K562 (cell line): ENCODE measurements around the gene CD151. TPM values are rescaled to one million over a fixed set of nuclear protein-coding genes. Genes with fewer than 3 reads are reported as not detected.

ENCODE experiments used
- ESRRB ChIP-seq: fragments of 250-450 bp; sonication (Bioruptor Pico); IDR thresholded peaks from 2 replicates; pipeline ENCODE4 v1.5.0; 2020; ENCODE audit warnings: mild to moderate bottlenecking, moderate library complexity, borderline replicate concordance
- GABPA ChIP-seq: fragments of 200-800 bp; sonication (Bioruptor generic); conservative IDR thresholded peaks from 2 replicates; pipeline ENCODE4 v1.6.1; 2016; ENCODE audit warnings: low read depth, missing genetic modification characterization, missing compliant biosample characterization
- KDM5B ChIP-seq: fragments of 200-600 bp; sonication (generic); IDR thresholded peaks from 2 replicates; pipeline ENCODE4 v1.6.1; 2012; ENCODE audit warnings: low read depth, mild to moderate bottlenecking, moderate library complexity, low read length, control low read depth, inconsistent platforms; ENCODE audit not compliant: insufficient replicate concordance
- RBBP5 ChIP-seq: fragments of 200-600 bp; sonication (generic); IDR thresholded peaks from 2 replicates; pipeline ENCODE4 v1.6.1; 2012; ENCODE audit warnings: borderline replicate concordance, mild to moderate bottlenecking, low read length, control low read depth, inconsistent platforms; ENCODE audit not compliant: insufficient read depth, poor library complexity, severe bottlenecking
- ZNF780A ChIP-seq: fragments of 250-450 bp; sonication (Bioruptor Pico); IDR thresholded peaks from 2 replicates; pipeline ENCODE4 v1.5.0; 2021; ENCODE audit warnings: mild to moderate bottlenecking
- polyA plus RNA-seq, 8 experiments: library from polyadenylated mRNA; depleted of rRNA in 4 of 8; stranded (reverse) in 5 of 8; unstranded in 3 of 8; fragments of >200 nt; fragmentation: Nextera tagmentation in 2 of 8; fragmentation: Illumina TruSeq in 1 of 8; extraction: Ambion mirVana in 2 of 8; extraction: Trizol in 1 of 8; gene quantifications; 2 replicates each; pipeline versions ENCODE4 v1.2.1 to v1.2.3, GENCODE V29; 2011 to 2014; ENCODE audit warnings: inconsistent platforms in 1 of 8, missing spikeins in 1 of 8
- total RNA-seq, 7 experiments: library from RNA; depleted of rRNA in 6 of 7; stranded (reverse); fragments of >200 nt in 6 of 7; fragmentation: Illumina TruSeq in 2 of 7; extraction: Trizol in 2 of 7; gene quantifications; 2 replicates each; pipeline versions ENCODE4 v1.2.1 to v1.2.3, GENCODE V29; 2011 to 2021; ENCODE audit warnings: low replicate concordance in 1 of 7
- TF ChIP-seq, protein P1 (sequence below), 2 experiments: fragments of 450-650 bp; conservative IDR thresholded peaks; 2 replicates each; pipeline ENCODE4 v1.6.1; 2017; ENCODE audit warnings: mild to moderate bottlenecking in 2 of 2, moderate library complexity in 2 of 2
- TF ChIP-seq, protein P2 (sequence below): fragments of 450-650 bp; IDR thresholded peaks from 2 replicates; pipeline ENCODE4 v1.6.1; 2018; ENCODE audit not compliant: partially characterized antibody
- TF ChIP-seq, protein P3 (sequence below): sonication (generic); formaldehyde crosslinking; IDR thresholded peaks from 2 replicates; pipeline ENCODE4 v1.8.1; 2023; ENCODE audit warnings: missing genetic modification reagents, mild to moderate bottlenecking, borderline replicate concordance
- TF ChIP-seq, protein P4 (sequence below): sonication (generic); formaldehyde crosslinking; IDR thresholded peaks from 2 replicates; pipeline ENCODE4 v1.8.1; 2023; ENCODE audit warnings: mild to moderate bottlenecking, missing genetic modification reagents
- TF ChIP-seq, protein P5 (sequence below): fragments of 450-650 bp; formaldehyde crosslinking; IDR thresholded peaks from 2 replicates; pipeline ENCODE4 v1.4.0; 2022; ENCODE audit warnings: missing genetic modification characterization

Gene CD151
- total and polyA plus RNA-seq, 9 of the 15 experiments (the other 6 are each of a cell fraction or from before 2014, with no cell fraction given), result 2.3 to 187 (median 140) TPM

DNA sequence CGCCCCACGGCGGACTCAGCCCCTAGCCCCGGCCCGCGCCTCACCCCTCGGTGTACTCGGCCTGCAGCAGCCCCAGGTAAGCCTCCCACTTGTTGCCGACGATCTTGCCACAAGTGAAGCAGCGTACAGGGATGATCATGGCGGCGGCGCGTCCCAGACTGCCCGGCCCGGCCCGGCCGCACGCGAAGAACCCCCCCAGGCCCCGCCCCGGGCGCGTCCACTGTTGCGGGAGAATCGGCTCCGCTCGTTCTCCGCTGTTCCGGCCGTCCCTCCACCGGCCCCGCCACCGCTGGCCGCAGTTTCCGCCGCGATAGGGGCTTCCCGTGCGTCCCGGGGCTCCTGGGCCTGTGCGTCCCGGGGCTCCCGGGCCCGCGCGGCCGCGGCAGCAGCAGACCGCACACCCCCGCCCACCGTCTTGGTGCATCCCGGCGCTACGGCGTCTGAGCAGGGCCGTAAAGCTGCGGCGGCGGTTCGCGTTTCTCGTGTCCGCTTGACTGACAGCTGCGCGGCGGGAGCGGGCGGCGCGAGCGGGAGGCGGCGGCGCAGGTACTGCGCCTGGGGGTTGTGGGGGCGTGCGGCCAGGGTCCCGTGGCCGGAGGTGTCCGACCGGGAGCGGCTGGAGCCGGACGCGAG lies 9.7 kb downstream of the CD151 start, which contains the start of the genes POLR2L and TSPAN4 (continued):
- TF ChIP-seq GABPA (tag), result peak; percentile 48; the same call in 1 of the 2 replicates
- peak; percentile 81 for TF ChIP-seq RBBP5
- peak; percentile 99 for TF ChIP-seq KDM5B
- no peak for TF ChIP-seq ZNF780A
- TF ChIP-seq, protein P1, sequence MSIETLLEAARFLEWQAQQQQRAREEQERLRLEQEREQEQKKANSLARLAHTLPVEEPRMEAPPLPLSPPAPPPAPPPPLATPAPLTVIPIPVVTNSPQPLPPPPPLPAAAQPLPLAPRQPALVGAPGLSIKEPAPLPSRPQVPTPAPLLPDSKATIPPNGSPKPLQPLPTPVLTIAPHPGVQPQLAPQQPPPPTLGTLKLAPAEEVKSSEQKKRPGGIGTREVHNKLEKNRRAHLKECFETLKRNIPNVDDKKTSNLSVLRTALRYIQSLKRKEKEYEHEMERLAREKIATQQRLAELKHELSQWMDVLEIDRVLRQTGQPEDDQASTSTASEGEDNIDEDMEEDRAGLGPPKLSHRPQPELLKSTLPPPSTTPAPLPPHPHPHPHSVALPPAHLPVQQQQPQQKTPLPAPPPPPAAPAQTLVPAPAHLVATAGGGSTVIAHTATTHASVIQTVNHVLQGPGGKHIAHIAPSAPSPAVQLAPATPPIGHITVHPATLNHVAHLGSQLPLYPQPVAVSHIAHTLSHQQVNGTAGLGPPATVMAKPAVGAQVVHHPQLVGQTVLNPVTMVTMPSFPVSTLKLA (conservative IDR thresholded peaks at IDR 0.05), result peak; percentile 59 to 87
- TF ChIP-seq, protein P2, sequence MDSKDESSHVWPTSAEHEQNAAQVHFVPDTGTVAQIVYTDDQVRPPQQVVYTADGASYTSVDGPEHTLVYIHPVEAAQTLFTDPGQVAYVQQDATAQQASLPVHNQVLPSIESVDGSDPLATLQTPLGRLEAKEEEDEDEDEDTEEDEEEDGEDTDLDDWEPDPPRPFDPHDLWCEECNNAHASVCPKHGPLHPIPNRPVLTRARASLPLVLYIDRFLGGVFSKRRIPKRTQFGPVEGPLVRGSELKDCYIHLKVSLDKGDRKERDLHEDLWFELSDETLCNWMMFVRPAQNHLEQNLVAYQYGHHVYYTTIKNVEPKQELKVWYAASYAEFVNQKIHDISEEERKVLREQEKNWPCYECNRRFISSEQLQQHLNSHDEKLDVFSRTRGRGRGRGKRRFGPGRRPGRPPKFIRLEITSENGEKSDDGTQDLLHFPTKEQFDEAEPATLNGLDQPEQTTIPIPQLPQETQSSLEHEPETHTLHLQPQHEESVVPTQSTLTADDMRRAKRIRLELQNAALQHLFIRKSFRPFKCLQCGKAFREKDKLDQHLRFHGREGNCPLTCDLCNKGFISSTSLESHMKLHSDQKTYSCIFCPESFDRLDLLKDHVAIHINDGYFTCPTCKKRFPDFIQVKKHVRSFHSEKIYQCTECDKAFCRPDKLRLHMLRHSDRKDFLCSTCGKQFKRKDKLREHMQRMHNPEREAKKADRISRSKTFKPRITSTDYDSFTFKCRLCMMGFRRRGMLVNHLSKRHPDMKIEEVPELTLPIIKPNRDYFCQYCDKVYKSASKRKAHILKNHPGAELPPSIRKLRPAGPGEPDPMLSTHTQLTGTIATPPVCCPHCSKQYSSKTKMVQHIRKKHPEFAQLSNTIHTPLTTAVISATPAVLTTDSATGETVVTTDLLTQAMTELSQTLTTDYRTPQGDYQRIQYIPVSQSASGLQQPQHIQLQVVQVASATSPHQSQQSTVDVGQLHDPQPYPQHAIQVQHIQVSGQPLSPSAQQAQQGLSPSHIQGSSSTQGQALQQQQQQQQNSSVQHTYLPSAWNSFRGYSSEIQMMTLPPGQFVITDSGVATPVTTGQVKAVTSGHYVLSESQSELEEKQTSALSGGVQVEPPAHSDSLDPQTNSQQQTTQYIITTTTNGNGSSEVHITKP, result peak; percentile 99
- TF ChIP-seq, protein P3, sequence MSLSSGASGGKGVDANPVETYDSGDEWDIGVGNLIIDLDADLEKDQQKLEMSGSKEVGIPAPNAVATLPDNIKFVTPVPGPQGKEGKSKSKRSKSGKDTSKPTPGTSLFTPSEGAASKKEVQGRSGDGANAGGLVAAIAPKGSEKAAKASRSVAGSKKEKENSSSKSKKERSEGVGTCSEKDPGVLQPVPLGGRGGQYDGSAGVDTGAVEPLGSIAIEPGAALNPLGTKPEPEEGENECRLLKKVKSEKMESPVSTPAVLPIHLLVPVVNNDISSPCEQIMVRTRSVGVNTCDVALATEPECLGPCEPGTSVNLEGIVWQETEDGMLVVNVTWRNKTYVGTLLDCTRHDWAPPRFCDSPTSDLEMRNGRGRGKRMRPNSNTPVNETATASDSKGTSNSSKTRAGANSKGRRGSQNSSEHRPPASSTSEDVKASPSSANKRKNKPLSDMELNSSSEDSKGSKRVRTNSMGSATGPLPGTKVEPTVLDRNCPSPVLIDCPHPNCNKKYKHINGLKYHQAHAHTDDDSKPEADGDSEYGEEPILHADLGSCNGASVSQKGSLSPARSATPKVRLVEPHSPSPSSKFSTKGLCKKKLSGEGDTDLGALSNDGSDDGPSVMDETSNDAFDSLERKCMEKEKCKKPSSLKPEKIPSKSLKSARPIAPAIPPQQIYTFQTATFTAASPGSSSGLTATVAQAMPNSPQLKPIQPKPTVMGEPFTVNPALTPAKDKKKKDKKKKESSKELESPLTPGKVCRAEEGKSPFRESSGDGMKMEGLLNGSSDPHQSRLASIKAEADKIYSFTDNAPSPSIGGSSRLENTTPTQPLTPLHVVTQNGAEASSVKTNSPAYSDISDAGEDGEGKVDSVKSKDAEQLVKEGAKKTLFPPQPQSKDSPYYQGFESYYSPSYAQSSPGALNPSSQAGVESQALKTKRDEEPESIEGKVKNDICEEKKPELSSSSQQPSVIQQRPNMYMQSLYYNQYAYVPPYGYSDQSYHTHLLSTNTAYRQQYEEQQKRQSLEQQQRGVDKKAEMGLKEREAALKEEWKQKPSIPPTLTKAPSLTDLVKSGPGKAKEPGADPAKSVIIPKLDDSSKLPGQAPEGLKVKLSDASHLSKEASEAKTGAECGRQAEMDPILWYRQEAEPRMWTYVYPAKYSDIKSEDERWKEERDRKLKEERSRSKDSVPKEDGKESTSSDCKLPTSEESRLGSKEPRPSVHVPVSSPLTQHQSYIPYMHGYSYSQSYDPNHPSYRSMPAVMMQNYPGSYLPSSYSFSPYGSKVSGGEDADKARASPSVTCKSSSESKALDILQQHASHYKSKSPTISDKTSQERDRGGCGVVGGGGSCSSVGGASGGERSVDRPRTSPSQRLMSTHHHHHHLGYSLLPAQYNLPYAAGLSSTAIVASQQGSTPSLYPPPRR (CRISPR knock-in tag), result peak; percentile 77; the same call in 1 of the 2 replicates
- TF ChIP-seq, protein P4, sequence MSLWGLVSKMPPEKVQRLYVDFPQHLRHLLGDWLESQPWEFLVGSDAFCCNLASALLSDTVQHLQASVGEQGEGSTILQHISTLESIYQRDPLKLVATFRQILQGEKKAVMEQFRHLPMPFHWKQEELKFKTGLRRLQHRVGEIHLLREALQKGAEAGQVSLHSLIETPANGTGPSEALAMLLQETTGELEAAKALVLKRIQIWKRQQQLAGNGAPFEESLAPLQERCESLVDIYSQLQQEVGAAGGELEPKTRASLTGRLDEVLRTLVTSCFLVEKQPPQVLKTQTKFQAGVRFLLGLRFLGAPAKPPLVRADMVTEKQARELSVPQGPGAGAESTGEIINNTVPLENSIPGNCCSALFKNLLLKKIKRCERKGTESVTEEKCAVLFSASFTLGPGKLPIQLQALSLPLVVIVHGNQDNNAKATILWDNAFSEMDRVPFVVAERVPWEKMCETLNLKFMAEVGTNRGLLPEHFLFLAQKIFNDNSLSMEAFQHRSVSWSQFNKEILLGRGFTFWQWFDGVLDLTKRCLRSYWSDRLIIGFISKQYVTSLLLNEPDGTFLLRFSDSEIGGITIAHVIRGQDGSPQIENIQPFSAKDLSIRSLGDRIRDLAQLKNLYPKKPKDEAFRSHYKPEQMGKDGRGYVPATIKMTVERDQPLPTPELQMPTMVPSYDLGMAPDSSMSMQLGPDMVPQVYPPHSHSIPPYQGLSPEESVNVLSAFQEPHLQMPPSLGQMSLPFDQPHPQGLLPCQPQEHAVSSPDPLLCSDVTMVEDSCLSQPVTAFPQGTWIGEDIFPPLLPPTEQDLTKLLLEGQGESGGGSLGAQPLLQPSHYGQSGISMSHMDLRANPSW (CRISPR knock-in tag), result 0 out of 2 replicates have a peak, but pooled peaks have one; percentile 44
- no peak for TF ChIP-seq ESRRB (CRISPR knock-in tag)
- TF ChIP-seq, protein P5, sequence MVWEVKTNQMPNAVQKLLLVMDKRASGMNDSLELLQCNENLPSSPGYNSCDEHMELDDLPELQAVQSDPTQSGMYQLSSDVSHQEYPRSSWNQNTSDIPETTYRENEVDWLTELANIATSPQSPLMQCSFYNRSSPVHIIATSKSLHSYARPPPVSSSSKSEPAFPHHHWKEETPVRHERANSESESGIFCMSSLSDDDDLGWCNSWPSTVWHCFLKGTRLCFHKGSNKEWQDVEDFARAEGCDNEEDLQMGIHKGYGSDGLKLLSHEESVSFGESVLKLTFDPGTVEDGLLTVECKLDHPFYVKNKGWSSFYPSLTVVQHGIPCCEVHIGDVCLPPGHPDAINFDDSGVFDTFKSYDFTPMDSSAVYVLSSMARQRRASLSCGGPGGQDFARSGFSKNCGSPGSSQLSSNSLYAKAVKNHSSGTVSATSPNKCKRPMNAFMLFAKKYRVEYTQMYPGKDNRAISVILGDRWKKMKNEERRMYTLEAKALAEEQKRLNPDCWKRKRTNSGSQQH (CRISPR knock-in tag), result no peak
